H1 (cell line): ENCODE results near the gene CCT6B. TPM values are rescaled to one million over a fixed set of nuclear protein-coding genes. Genes with fewer than 3 reads are reported as not detected.

Experiments used
- CTCF ChIA-PET: fragments of 300-600 bp; sonication (Branson Sonifier 250); formaldehyde crosslinking; loops from one replicate; lab custom pipeline; 2021; ENCODE audit not compliant: partially characterized antibody; lab: Charles Lee
- POLR2A ChIA-PET: fragments of 300-600 bp; sonication (Branson Sonifier 250); formaldehyde crosslinking; loops from one replicate; lab custom pipeline; 2021; ENCODE audit warnings: inconsistent platforms; ENCODE audit not compliant: partially characterized antibody; lab: Charles Lee
- DNase-seq, 2 experiments: peaks; one replicate each; pipeline versions ENCODE4 v3.0.0 to v3.0.0-alpha.2; 2010 to 2022; ENCODE audit warnings: low spot score in 2 of 2, low read depth in 1 of 2, mixed read lengths in 1 of 2
- FAIRE-seq: peaks from 2 replicates; lab custom pipeline; 2011; peaks lifted over from hg19 to GRCh38; lab: Jason Lieb, UNC
- H2AFZ ChIP-seq: 2 replicates; pipeline ENCODE4 v1.8.1; 2012; ENCODE audit warnings: low read length, inconsistent platforms
- H2AK5ac ChIP-seq: 2 replicates; pipeline ENCODE4 v1.6.1; 2013; ENCODE audit warnings: low read depth, low read length
- H2BK120ac ChIP-seq: replicated peaks from 2 replicates; pipeline ENCODE3; 2013; ENCODE audit warnings: low read depth, low read length, inconsistent platforms
- H2BK12ac ChIP-seq: 2 replicates; pipeline ENCODE4 v1.6.1; 2013; ENCODE audit warnings: low read depth, low read length
- H2BK15ac ChIP-seq: 2 replicates; pipeline ENCODE4 v1.6.1; 2013; ENCODE audit warnings: low read length
- H2BK20ac ChIP-seq: 2 replicates; pipeline ENCODE4 v1.6.1; 2013; ENCODE audit warnings: low read length
- H2BK5ac ChIP-seq: 2 replicates; pipeline ENCODE4 v1.6.1; 2013; ENCODE audit warnings: low read depth, low read length
- H3K14ac ChIP-seq: 2 replicates; pipeline ENCODE4 v1.6.1; 2013; ENCODE audit warnings: inconsistent platforms; ENCODE audit not compliant: insufficient read length
- H3K18ac ChIP-seq: 2 replicates; pipeline ENCODE4 v1.6.1; 2013; ENCODE audit warnings: low read length; ENCODE audit errors: extremely low read depth
- H3K23ac ChIP-seq: 2 replicates; pipeline ENCODE4 v1.6.1; 2013; ENCODE audit warnings: inconsistent platforms; ENCODE audit not compliant: insufficient read length
- H3K23me2 ChIP-seq: 2 replicates; pipeline ENCODE4 v1.6.1; 2013; ENCODE audit warnings: low read depth, low read length
- H3K27ac ChIP-seq: 2 replicates; pipeline ENCODE4 v1.6.1; 2011; ENCODE audit warnings: low read depth, low read length, inconsistent platforms
- H3K27me3 ChIP-seq, 4 experiments: replicated peaks in 1 of 4; 1 replicate in 1 of 4; 2 replicates in 3 of 4; pipeline versions ENCODE4 v1.6.1 to v1.8.1; 2011 to 2013; ENCODE audit warnings: low read length in 3 of 4, mild to moderate bottlenecking in 3 of 4, inconsistent platforms in 2 of 4, mixed read lengths in 2 of 4, moderate library complexity in 1 of 4; ENCODE audit not compliant: control insufficient read depth in 3 of 4, insufficient read depth in 3 of 4; ENCODE audit errors: extremely low read depth in 1 of 4
- H3K36me3 ChIP-seq, 4 experiments: 2 replicates each; pipeline versions ENCODE4 v1.6.1 to v1.8.1; 2011 to 2013; ENCODE audit warnings: mild to moderate bottlenecking in 4 of 4, low read length in 3 of 4, moderate library complexity in 2 of 4, control low read depth in 1 of 4, inconsistent platforms in 1 of 4; ENCODE audit not compliant: insufficient read depth in 4 of 4, control insufficient read depth in 2 of 4
- H3K4ac ChIP-seq: replicated peaks from 2 replicates; pipeline ENCODE3; 2013; ENCODE audit warnings: low read length, low read depth, mixed read lengths, inconsistent platforms; ENCODE audit not compliant: insufficient read length
- H3K4me1 ChIP-seq, 4 experiments: replicated peaks in 1 of 4; 1 replicate in 1 of 4; 2 replicates in 3 of 4; pipeline versions ENCODE4 v1.6.1 to v1.8.1; 2011 to 2013; ENCODE audit warnings: low read length in 3 of 4, inconsistent platforms in 2 of 4, mixed read lengths in 1 of 4; ENCODE audit not compliant: insufficient read depth in 4 of 4, control insufficient read depth in 3 of 4
- H3K4me2 ChIP-seq, 2 experiments: 2 replicates each; pipeline versions ENCODE4 v1.6.1 to v1.8.1; 2011 to 2013; ENCODE audit warnings: low read depth in 2 of 2, low read length in 2 of 2, control low read depth in 1 of 2, inconsistent platforms in 1 of 2, mild to moderate bottlenecking in 1 of 2; ENCODE audit not compliant: insufficient read depth in 1 of 2
- H3K4me3 ChIP-seq, 4 experiments: fragments of 200-600, 300-600 bp in 1 of 4; sonication (generic), shearing (Covaris generic), sonication (Bioruptor Twin) in 1 of 4; 2 replicates each; pipeline versions ENCODE4 v1.5.1 to v1.8.1; 2011 to 2016; ENCODE audit warnings: low read length in 4 of 4, low read depth in 3 of 4, control low read depth in 2 of 4, inconsistent platforms in 2 of 4, mild to moderate bottlenecking in 2 of 4, mixed read lengths in 1 of 4, moderate library complexity in 1 of 4; ENCODE audit not compliant: insufficient read depth in 2 of 4; ENCODE audit errors: extremely low read depth in 1 of 4
- H3K56ac ChIP-seq: replicated peaks from 2 replicates; pipeline ENCODE3; 2013; ENCODE audit warnings: low read depth, mild to moderate bottlenecking, mixed read lengths, low read length, inconsistent platforms; ENCODE audit not compliant: insufficient read length
- H3K79me1 ChIP-seq: 2 replicates; pipeline ENCODE4 v1.6.1; 2013; ENCODE audit warnings: low read depth, low read length, control low read depth
- H3K79me2 ChIP-seq, 2 experiments: 2 replicates each; pipeline versions ENCODE4 v1.6.1 to v1.8.1; 2012 to 2013; ENCODE audit warnings: low read length in 2 of 2, mild to moderate bottlenecking in 2 of 2, inconsistent platforms in 1 of 2; ENCODE audit not compliant: insufficient read depth in 2 of 2, control insufficient read depth in 1 of 2
- H3K9ac ChIP-seq, 4 experiments: replicated peaks in 1 of 4; 1 replicate in 1 of 4; 2 replicates in 3 of 4; pipeline versions ENCODE4 v1.6.1 to v1.8.1; 2011 to 2013; ENCODE audit warnings: low read depth in 3 of 4, low read length in 3 of 4, control low read depth in 2 of 4, mild to moderate bottlenecking in 2 of 4, moderate library complexity in 2 of 4, inconsistent platforms in 1 of 4; ENCODE audit errors: extremely low read depth in 1 of 4
- H3K9me3 ChIP-seq, 2 experiments: 2 replicates each; pipeline versions ENCODE4 v1.6.1 to v1.8.1; 2012 to 2013; ENCODE audit warnings: mild to moderate bottlenecking in 2 of 2, moderate library complexity in 2 of 2, control low read depth in 1 of 2, inconsistent platforms in 1 of 2, low read depth in 1 of 2, low read length in 1 of 2, mixed read lengths in 1 of 2; ENCODE audit not compliant: insufficient read depth in 2 of 2
- H4K20me1 ChIP-seq, 2 experiments: replicated peaks in 1 of 2; 2 replicates each; pipeline versions ENCODE3 to v1.8.1; 2011 to 2013; ENCODE audit warnings: inconsistent platforms in 2 of 2, low read length in 2 of 2, mild to moderate bottlenecking in 1 of 2; ENCODE audit not compliant: insufficient read depth in 2 of 2, control insufficient read depth in 1 of 2
- H4K5ac ChIP-seq: 2 replicates; pipeline ENCODE4 v1.6.1; 2013; ENCODE audit warnings: low read length, low read depth, mixed read lengths, inconsistent platforms; ENCODE audit not compliant: insufficient read length
- H4K8ac ChIP-seq: 2 replicates; pipeline ENCODE4 v1.8.0; 2013; ENCODE audit warnings: mild to moderate bottlenecking, moderate library complexity, low read length, inconsistent platforms; ENCODE audit not compliant: insufficient read depth; ENCODE audit errors: extremely low read depth
- H4K91ac ChIP-seq: replicated peaks from 2 replicates; pipeline ENCODE3; 2013; ENCODE audit warnings: low read length, mixed read lengths, inconsistent platforms; ENCODE audit not compliant: insufficient read length
- ASH2L ChIP-seq: fragments of 200-600, 300-600 bp; sonication (generic); IDR thresholded peaks from one replicate; pipeline ENCODE4 v1.7.1; 2017; ENCODE audit warnings: low read length
- BRCA1 ChIP-seq: IDR thresholded peaks from 2 replicates; pipeline ENCODE4 v1.6.1; 2012; ENCODE audit warnings: low read depth, low read length, improper control_type of control experiment
- CBX5 ChIP-seq: fragments of 300-800, 300-1000 bp; sonication (generic); IDR thresholded peaks from 2 replicates; pipeline ENCODE4 v1.7.1; 2016; ENCODE audit warnings: antibody characterized with exemption, low read length, low read depth
- GABPA ChIP-seq: IDR thresholded peaks from 2 replicates; pipeline ENCODE4 v1.6.1; 2011; ENCODE audit warnings: mild to moderate bottlenecking, low read length, moderate library complexity, borderline replicate concordance; ENCODE audit not compliant: insufficient read depth
- SAP30 ChIP-seq: fragments of 300-600 bp; sonication (generic); IDR thresholded peaks from 2 replicates; pipeline ENCODE4 v1.7.1; 2012; ENCODE audit warnings: low read length, moderate library complexity, mild to moderate bottlenecking, inconsistent platforms; ENCODE audit not compliant: insufficient read depth, insufficient replicate concordance
- SIN3A ChIP-seq, 2 experiments: IDR thresholded peaks in 1 of 2; conservative IDR thresholded peaks in 1 of 2; 2 replicates each; pipeline ENCODE4 v1.6.1; 2011 to 2012; ENCODE audit warnings: low read length in 2 of 2, improper control_type of control experiment in 1 of 2, low read depth in 1 of 2, mild to moderate bottlenecking in 1 of 2
- TEAD4 ChIP-seq: IDR thresholded peaks from 2 replicates; pipeline ENCODE4 v1.6.1; 2012; ENCODE audit warnings: low read depth, low read length, inconsistent platforms, mixed read lengths
- polyA plus RNA-seq, 7 experiments: library from polyadenylated mRNA; depleted of rRNA in 3 of 7; stranded (reverse) in 5 of 7; unstranded in 2 of 7; fragments of >200 nt in 5 of 7; fragments of 200-250 nt in 2 of 7; gene quantifications; 1 replicate in 5 of 7; 2 replicates in 1 of 7; 4 replicates in 1 of 7; pipeline versions ENCODE4 v1.2.1 to v1.2.3, GENCODE V29; 2011 to 2013; ENCODE audit warnings: missing spikeins in 2 of 7, mixed read lengths in 2 of 7
- total RNA-seq: library from RNA; stranded (reverse); fragmentation: NEBNext Ultra II Directional; extraction: Animal tissue kit (Norgen Biotek cat#: 25700); gene quantifications from 2 replicates; pipeline ENCODE4 v1.2.1, GENCODE V29; 2021

The CCT6B gene
- total and polyA plus RNA-seq, 2 of the 8 experiments (the other 6 are each of a cell fraction or from before 2014, with no cell fraction given) = 0.67 to 1.3 TPM

DNA sequence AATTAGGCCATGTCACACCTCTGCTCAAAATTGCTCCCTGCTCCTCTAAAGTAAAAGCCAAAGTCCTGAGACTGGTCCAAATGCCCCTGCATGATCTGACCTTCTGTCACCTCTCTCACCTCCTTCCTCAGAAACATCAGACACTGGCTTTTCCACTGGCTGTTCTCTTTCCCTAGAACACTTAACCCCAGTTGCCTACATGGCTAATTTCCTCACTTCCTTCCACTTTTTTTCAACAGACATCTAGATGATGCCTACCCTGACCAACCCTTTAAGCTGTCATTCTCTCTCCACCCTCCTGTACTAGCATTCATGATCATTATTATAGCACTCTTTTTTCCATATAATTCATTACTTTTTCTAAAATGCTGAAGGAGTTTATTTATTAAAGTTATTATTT is 31.0 kb downstream of the CCT6B start:
- ChIA-PET CTCF (interaction anchor here (0.8 kb wide), 1 partner anchor 388 kb away, joined by 4 read pairs; no protein-coding TSS in a partner anchor), POLR2A (no interaction called here)
- H2BK15ac ChIP-seq = no peak overlapping the region

More for the DNA sequence above, 31.0 kb downstream of the CCT6B start:
- H4K8ac ChIP-seq = no peak overlapping the region
- no peak for FAIRE-seq
- H2BK12ac ChIP-seq = no peak overlapping the region
- H3K4me2 ChIP-seq = no peak overlapping the region
- H3K23me2 ChIP-seq = no peaks in the 10 kb centered on the region
- H2BK20ac ChIP-seq = no peak overlapping the region
- no peak overlapping the region for H4K91ac ChIP-seq
- H3K23ac ChIP-seq = no peak overlapping the region
- no peaks in the 10 kb centered on the region for H3K79me2 ChIP-seq
- no peak overlapping the region for H2BK120ac ChIP-seq
- H3K79me1 ChIP-seq = no peaks in the 10 kb centered on the region
- no peak overlapping the region for H3K27ac ChIP-seq
- no peak for DNase-seq
- H3K9ac ChIP-seq = no peak overlapping the region
- H4K5ac ChIP-seq = no peak overlapping the region
- no peak for TF ChIP-seq GABPA
- TF ChIP-seq CBX5 = no peak
- no peak for TF ChIP-seq SAP30
- TF ChIP-seq TEAD4 = no peak
- no peak for TF ChIP-seq BRCA1
- TF ChIP-seq ASH2L = no peak
- no peak for TF ChIP-seq SIN3A (conservative IDR thresholded peaks at IDR 0.05 in 1 of 2, IDR thresholded peaks at IDR 0.05 in 1 of 2; ENCODE audit: low read depth in 1 of 2, low read length in 2 of 2)
- TF ChIP-seq, all 59 proteins: peak for 0
- H3K56ac ChIP-seq = no peak overlapping the region
- H2AK5ac ChIP-seq = no peak overlapping the region
- H3K18ac ChIP-seq = no peak overlapping the region
- no peaks in the 10 kb centered on the region for H3K9me3 ChIP-seq
- no peak overlapping the region for H3K4ac ChIP-seq
- no peaks in the 10 kb centered on the region for H3K27me3 ChIP-seq
- no peaks in the 10 kb centered on the region for H3K36me3 ChIP-seq
- no peak overlapping the region for H3K4me3 ChIP-seq
- no peak overlapping the region for H3K14ac ChIP-seq
- H3K4me1 ChIP-seq = no peaks in the 10 kb centered on the region
- H2BK5ac ChIP-seq = no peak overlapping the region
- H4K20me1 ChIP-seq = no peaks in the 10 kb centered on the region
- H2AFZ ChIP-seq = no peak overlapping the region
